Measurements from ENCODE around the gene TXNRD1.

- no peak for TF ChIP-seq EZH2phosphoT487 (IDR thresholded peaks at IDR 0.05; ENCODE audit: borderline replicate concordance)
- no peak for TF ChIP-seq CTCF (IDR thresholded peaks at IDR 0.05 in 2 of 3, conservative IDR thresholded peaks at IDR 0.05 in 1 of 3; ENCODE audit: borderline replicate concordance in 1 of 3, insufficient read depth in 1 of 3, low read depth in 2 of 3, low read length in 2 of 3)
- no peak for TF ChIP-seq POLR2A (IDR thresholded peaks at IDR 0.05; ENCODE audit: borderline replicate concordance, extremely low read depth, insufficient read depth, insufficient read length)
- TF ChIP-seq SP1 (IDR thresholded peaks at IDR 0.05; ENCODE audit: low read depth), result no peak
- TF ChIP-seq CEBPB (IDR thresholded peaks at IDR 0.05; ENCODE audit: low read depth), result no peak
- no peak for TF ChIP-seq FOSL1 (IDR thresholded peaks at IDR 0.05; ENCODE audit: low read depth)
- no peak for TF ChIP-seq EZH2 (IDR thresholded peaks at IDR 0.05)
- no peak for TF ChIP-seq SIN3A (IDR thresholded peaks at IDR 0.05; ENCODE audit: low read depth)
Measured at GRCh38 chr12:104197264-104197663, 18.3 kb upstream of the TXNRD1 start.
